ENCODE data around the gene SRGAP2B. TPM values are rescaled to one million over a fixed set of nuclear protein-coding genes. Genes with fewer than 3 reads are reported as not detected.
"Not testable (repeated sequence)": the region's sequence is repeated elsewhere in the genome, so short reads cannot be mapped to it uniquely, and the experiment has no call there.

The SRGAP2B gene
- 46.1 TPM for total RNA-seq
- long read RNA-seq, full-length matches to known transcripts, result 2 of 26 reads
- long read RNA-seq, partial matches to known transcripts, result 6 of 26 reads
- long read RNA-seq, other reads (novel, unspliced or antisense), result 18 of 26 reads

DNA sequence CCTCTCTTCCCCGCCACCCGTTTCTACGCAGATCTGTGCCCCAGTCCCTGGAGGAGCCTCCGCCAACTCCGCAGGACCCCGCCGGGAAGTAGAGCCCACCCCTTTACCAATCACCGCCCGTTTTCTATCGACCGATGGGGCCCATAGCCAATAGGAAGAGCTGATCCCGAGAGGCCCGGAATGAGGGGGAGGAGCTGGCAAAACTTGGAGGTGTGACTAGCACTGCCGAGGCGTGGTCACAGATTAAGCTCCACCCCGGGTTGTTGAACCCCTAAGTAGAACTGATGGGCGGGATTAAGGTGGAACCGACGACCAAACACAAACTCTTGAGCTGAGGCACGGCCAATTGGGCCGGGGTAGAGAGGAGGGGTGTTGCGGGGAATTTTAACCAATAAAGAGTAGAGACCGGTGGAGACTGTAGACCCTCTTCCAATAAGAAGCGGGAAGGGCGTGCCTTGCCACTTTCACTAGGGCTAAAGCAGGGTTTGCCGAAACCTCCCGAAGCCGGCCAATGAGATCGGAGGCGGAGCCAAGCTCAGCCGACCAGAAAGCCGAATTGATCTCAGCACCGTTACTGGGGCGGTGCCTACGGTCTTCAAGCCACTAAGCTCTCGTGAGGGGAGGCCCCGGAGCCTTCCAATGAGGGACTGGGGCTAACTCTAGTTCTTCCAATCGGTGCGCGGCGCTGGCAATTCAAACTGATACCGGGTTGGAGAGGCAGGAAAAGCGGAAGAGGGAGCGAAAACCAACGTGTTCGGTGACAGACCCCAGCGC, at the start of gene SRGAP2B, which contains the start of gene FAM72D:
Gene SRGAP2B, minus strand, starts transcription at position 45 of the 774 bp plus-strand sequence. CDS start 2,427 bp downstream, outside the sequence.
Gene FAM72D, plus strand, starts transcription at position 691 of the 774 bp plus-strand sequence. CDS start 874 bp downstream, outside the sequence.
- not testable (repeated sequence) for DNase-seq (ENCODE audit: low spot score)

- not testable (repeated sequence) for DNase-seq (ENCODE audit: low spot score)
These were observed 49.3 kb upstream of the SRGAP2B start for GRCh38 chr1:145144264-145144913.

DNA sequence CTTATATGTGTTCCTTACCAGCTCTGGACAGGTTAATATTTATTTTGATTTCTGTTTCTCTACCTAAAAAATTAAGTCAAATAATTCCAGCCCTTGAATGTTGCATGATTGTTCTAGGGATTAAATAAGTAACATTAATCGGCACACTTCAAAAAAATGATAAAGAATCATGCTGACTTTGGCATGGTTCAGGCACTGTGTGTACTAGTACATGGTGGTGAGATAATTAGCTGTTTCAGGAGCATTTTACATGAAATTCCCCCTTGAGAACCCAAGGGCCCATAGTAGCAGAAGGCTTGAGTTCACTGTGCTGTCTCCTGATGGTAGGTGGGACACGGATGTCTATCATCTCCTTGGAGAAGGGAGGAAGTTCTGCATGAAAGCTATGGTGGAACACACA, 45.4 kb upstream of the SRGAP2B start:
- not testable (repeated sequence) for DNase-seq (ENCODE audit: low spot score)

DNA sequence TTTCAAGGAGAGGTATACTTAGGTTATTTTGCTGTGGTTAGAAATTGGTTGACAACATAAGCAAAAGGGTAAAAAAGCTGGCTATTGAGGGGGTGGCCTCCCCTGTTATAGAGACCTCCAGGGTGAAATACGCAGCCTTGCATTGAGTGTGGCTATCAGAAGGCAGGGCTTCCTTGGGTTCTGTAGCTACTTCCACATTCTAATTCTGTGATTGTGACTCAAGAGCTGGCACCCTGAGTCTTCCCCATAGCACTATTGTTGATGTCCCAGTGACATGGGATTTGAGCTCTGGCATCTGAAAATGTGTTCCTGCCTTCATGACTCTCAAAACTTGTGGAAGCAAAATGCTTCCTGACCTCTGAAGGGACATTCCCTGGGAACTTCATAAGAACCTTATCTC, 39.3 kb upstream of the SRGAP2B start:
- DNase-seq (ENCODE audit: low spot score), result not testable (repeated sequence)

DNA sequence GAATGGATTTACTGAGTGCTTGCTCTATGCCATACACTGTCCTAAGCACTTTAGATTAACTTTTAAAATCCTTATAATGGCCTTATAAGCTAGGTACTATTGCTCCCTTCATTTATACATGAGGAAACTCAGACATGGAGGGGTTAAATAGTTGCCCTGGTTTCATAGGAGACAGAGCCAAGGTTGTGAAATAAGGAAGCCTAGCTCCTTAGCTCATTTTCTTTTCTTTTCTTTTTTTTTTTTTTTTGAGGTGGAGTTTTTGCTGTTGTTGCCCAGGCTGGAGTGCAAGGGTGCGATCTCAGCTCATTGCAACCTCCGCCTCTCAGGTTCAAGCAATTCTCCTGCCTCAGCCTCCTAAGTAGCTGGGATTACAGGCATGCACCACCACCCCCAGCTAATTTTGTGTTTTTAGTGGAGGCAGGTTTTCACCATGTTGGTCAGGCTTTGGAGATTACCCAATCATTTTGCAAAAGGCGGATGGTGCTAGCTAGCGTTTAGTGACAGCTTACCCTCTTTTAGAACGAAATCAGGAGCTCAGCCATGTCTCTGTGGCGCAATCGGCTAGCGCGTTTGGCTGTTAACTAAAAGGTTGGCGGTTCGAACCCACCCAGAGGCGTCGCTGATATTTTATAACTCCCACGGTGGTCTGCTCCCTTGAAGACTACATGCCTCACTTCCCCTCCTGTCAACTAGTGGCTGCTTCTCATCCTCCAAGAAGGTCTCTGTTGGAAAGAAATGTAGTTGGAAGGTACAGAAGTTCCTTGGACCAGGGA, 33.8 kb upstream of the SRGAP2B start:
- not testable (repeated sequence) for DNase-seq (ENCODE audit: low spot score)

- DNase-seq (ENCODE audit: low spot score), result not testable (repeated sequence)
These were observed 32.0 kb upstream of the SRGAP2B start for GRCh38 chr1:145127144-145127543.

DNA sequence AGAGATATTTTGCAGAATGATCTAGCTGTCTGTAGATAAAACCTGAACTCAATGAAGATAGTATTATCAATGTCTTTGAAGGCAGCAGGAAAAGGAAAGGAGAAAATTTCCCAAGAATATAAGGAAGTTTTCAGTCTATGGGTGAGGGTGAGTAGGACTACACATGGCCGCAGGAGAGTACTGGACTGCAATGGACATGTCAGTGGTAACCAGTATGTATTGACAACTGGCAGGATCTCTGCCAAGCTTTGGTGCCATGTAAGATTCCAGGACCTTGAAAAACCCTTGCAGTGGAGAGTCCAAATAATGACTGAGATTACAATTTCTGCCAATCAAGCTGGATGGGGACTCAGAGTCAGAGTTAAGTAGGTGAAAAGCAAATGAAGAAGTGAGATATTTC, 30.0 kb upstream of the SRGAP2B start:
- DNase-seq (ENCODE audit: low spot score), result not testable (repeated sequence)

DNA sequence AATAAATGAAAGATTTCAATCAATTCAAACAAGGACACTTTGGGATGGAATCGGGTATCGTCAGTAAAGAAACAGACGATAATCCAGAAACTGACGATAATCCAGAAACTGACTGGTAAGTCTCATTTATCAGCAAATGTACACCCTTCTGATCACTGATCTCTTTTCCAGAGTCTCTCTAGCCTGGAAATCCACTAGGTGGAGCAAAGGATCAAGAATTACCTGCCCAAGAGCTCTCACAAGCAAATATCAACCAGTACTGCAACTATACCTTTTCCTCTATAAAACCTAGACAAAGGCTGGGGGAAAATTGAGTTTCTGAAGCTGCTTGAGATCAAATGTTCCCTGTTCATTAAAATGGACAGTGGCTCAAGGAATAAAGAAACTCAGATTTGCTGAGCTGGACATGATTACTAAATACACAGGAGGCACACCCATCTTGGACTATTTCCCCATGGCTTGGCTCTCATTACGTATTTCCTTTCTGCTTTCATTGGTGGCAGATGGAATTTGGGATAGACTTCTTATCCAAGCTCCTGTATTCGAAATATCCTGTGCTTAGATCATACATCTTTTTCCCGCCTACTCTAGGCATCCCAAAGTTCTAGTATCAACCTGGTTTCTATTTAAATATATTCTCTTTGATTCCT, 29.0 kb upstream of the SRGAP2B start:
- DNase-seq (ENCODE audit: low spot score), result not testable (repeated sequence)

- DNase-seq (ENCODE audit: low spot score), result not testable (repeated sequence)
These were observed 27.9 kb upstream of the SRGAP2B start for GRCh38 chr1:145123062-145123395.

- not testable (repeated sequence) for DNase-seq (ENCODE audit: low spot score)
These were observed 27.4 kb upstream of the SRGAP2B start for GRCh38 chr1:145122344-145123061.

GRCh38 chr1:145119842-145120241, 24.7 kb upstream of the SRGAP2B start:
- not testable (repeated sequence) for DNase-seq (ENCODE audit: low spot score)

- not testable (repeated sequence) for DNase-seq (ENCODE audit: low spot score)
These were observed 20.7 kb upstream of the SRGAP2B start for GRCh38 chr1:145115587-145116493.

- not testable (repeated sequence) for DNase-seq (ENCODE audit: low spot score)
These were observed 19.5 kb upstream of the SRGAP2B start for GRCh38 chr1:145114560-145115057.

- not testable (repeated sequence) for DNase-seq (ENCODE audit: low spot score)
These were observed 17.6 kb upstream of the SRGAP2B start for GRCh38 chr1:145112703-145113102.

GRCh38 chr1:145111674-145112073, 16.5 kb upstream of the SRGAP2B start:
- DNase-seq (ENCODE audit: low spot score), result not testable (repeated sequence)

DNA sequence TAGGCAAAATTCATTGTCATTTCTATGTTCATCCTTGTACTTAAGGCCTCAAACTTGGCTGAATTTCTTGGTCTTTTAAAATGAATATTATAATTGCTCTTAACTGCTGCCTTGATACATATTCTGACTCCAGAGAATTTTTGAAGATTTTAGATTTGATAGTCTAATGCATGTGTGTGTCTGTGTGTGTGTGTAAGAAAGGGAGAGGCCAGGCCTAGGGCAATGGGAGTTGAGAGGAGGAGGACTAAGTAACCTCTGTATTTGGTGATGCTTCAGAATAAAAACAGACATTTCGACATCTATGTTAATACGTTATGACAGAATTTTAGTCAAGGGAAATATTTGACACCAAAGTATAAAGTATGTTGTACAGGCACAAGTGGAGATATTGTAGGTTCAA, 8.2 kb upstream of the SRGAP2B start:
- not testable (repeated sequence) for DNase-seq (ENCODE audit: low spot score)

DNA sequence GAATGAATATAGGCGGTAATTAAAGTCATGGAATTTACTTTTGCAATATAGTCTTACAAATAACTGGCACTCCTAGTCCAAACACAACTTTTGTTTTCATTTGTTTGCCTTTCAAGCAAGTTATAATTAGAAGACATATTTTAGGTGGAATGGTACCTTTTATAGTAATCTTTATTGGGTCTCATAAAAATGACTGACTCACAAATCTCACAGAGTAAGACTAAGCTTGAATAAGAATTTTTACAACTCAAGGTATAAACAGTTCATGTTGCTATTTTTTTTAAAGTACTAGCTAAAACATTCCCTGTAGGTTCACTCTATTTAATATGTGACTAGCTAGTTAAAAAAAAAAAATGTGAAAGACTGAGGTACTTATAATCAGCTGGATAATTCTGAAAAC, 6.6 kb upstream of the SRGAP2B start:
- not testable (repeated sequence) for DNase-seq (ENCODE audit: low spot score)

GRCh38 chr1:145094655-145095211, 395 bp downstream of the SRGAP2B start:
- DNase-seq (ENCODE audit: low spot score), result not testable (repeated sequence)
